Loucy (cell line): ENCODE measurements around the gene HTD2.

Source experiments
- H2AFZ ChIP-seq: fragments of 200-600 bp; sonication (generic); 2 replicates; pipeline ENCODE4 v1.6.0; 2016; ENCODE audit warnings: antibody characterized with exemption, mild to moderate bottlenecking, low read length, moderate library complexity
- H3F3A ChIP-seq: fragments of 200-600 bp; 2 replicates; pipeline ENCODE4 v1.6.0; 2016; ENCODE audit warnings: antibody characterized with exemption, low read depth, mild to moderate bottlenecking
- H3K27me3 ChIP-seq: fragments of 200-600 bp; sonication (generic); 2 replicates; pipeline ENCODE4 v1.6.1; 2014; ENCODE audit warnings: low read length, mild to moderate bottlenecking; ENCODE audit not compliant: insufficient read depth, poor library complexity, severe bottlenecking
- H3K36me3 ChIP-seq: fragments of 200-600 bp; sonication (generic); 2 replicates; pipeline ENCODE4 v1.6.1; 2016; ENCODE audit warnings: low read length; ENCODE audit not compliant: insufficient read depth
- H3K4me1 ChIP-seq: fragments of 200-600 bp; sonication (generic); 2 replicates; pipeline ENCODE4 v1.5.1; 2014; ENCODE audit warnings: low read length, mild to moderate bottlenecking; ENCODE audit not compliant: insufficient read depth, poor library complexity, severe bottlenecking
- H3K4me2 ChIP-seq: fragments of 200-600 bp; sonication (generic); 2 replicates; pipeline ENCODE4 v1.6.0; 2014; ENCODE audit warnings: antibody characterized with exemption, low read length, low read depth, mild to moderate bottlenecking; ENCODE audit not compliant: poor library complexity, severe bottlenecking
- H3K4me3 ChIP-seq: fragments of 200-600 bp; sonication (generic); 2 replicates; pipeline ENCODE4 v1.5.1; 2014; ENCODE audit warnings: low read length, mild to moderate bottlenecking, mixed read lengths; ENCODE audit not compliant: poor library complexity, severe bottlenecking
- H3K79me2 ChIP-seq: fragments of 200-600 bp; sonication (generic); 2 replicates; pipeline ENCODE4 v1.6.1; 2014; ENCODE audit warnings: low read length; ENCODE audit not compliant: insufficient read depth
- H3K9ac ChIP-seq: fragments of 200-600 bp; sonication (generic); 2 replicates; pipeline ENCODE4 v1.6.0; 2014; ENCODE audit warnings: mild to moderate bottlenecking, low read depth, low read length, moderate library complexity; ENCODE audit not compliant: poor library complexity, severe bottlenecking
- H3K9me2 ChIP-seq: fragments of 200-600 bp; sonication (generic); replicated peaks from 2 replicates; pipeline ENCODE4 v1.6.1; 2016; ENCODE audit warnings: low read depth, low read length, mixed read lengths
- H3K9me3 ChIP-seq: fragments of 200-600 bp; sonication (generic); 2 replicates; pipeline ENCODE4 v1.6.1; 2014; ENCODE audit warnings: mild to moderate bottlenecking, antibody characterized with exemption, low read length, low read depth; ENCODE audit not compliant: insufficient read depth
- H4K20me1 ChIP-seq: fragments of 200-600 bp; sonication (generic); 2 replicates; pipeline ENCODE4 v1.6.0; 2014; ENCODE audit warnings: antibody characterized with exemption, low read length, mild to moderate bottlenecking; ENCODE audit not compliant: insufficient read depth, poor library complexity, severe bottlenecking
- CTCF ChIP-seq: fragments of 200-600 bp; sonication (generic); conservative IDR thresholded peaks from 2 replicates; pipeline ENCODE4 v1.5.1; 2014; ENCODE audit warnings: mild to moderate bottlenecking, antibody characterized with exemption, low read length
- EZH2phosphoT487 ChIP-seq: fragments of 200-600 bp; IDR thresholded peaks from 2 replicates; pipeline ENCODE4 v1.6.1; 2018; ENCODE audit warnings: antibody characterized with exemption, mild to moderate bottlenecking, moderate library complexity, borderline replicate concordance

The HTD2 gene

GRCh38 chr3:58352626-58353025 lies 46.3 kb downstream of the HTD2 start:
- no peak overlapping the region for H2AFZ ChIP-seq
- no peaks in the 10 kb centered on the region for H3K27me3 ChIP-seq
- no peaks in the 10 kb centered on the region for H4K20me1 ChIP-seq
- peaks cover 84% of the 10 kb centered on the region for H3K79me2 ChIP-seq
- H3K4me1 ChIP-seq, result peaks cover 96% of the 10 kb centered on the region
- H3K9me2 ChIP-seq, result no peaks in the 10 kb centered on the region
- TF ChIP-seq CTCF, result no peak
- no peak for TF ChIP-seq EZH2phosphoT487
- peaks cover 6% of the 10 kb centered on the region; the same call in 1 of the 2 replicates for H3K36me3 ChIP-seq
- peak overlapping the region; percentile 74 for H3K4me2 ChIP-seq
- H3K9ac ChIP-seq, result peak overlapping the region; percentile 84
- peaks cover 15% of the 10 kb centered on the region; the same call in 1 of the 2 replicates for H3F3A ChIP-seq
- no peaks in the 10 kb centered on the region for H3K9me3 ChIP-seq
- H3K4me3 ChIP-seq, result peak overlapping the region; percentile 47

- Histone ChIP-seq H3K4me1 (peaks cover 91% of the 10 kb centered on the region), H3K36me3 (no peaks in the 10 kb centered on the region), H3K4me3 (peak overlapping the region; percentile 67), H3K4me2 (peak overlapping the region; percentile 74), H3K9me3 (no peaks in the 10 kb centered on the region), H3K79me2 (peaks cover 84% of the 10 kb centered on the region), H3F3A (peaks cover 15% of the 10 kb centered on the region; the same call in 1 of the 2 replicates), H4K20me1 (no peaks in the 10 kb centered on the region), H3K9me2 (no peaks in the 10 kb centered on the region), H3K27me3 (no peaks in the 10 kb centered on the region), H2AFZ (no peak overlapping the region), H3K9ac (peak overlapping the region; percentile 84)
- TF ChIP-seq EZH2phosphoT487 (no peak), CTCF (peak; percentile 38)
These were observed 47.6 kb downstream of the HTD2 start for GRCh38 chr3:58353722-58354553.

- Histone ChIP-seq H3K4me1 (peaks cover 79% of the 10 kb centered on the region), H3K36me3 (no peaks in the 10 kb centered on the region), H2AFZ (no peak overlapping the region), H3K9me3 (no peaks in the 10 kb centered on the region), H3K9me2 (no peaks in the 10 kb centered on the region), H3K4me3 (no peak overlapping the region), H3F3A (peaks cover 8% of the 10 kb centered on the region; the same call in 1 of the 2 replicates), H4K20me1 (no peaks in the 10 kb centered on the region), H3K9ac (peak overlapping the region; percentile 84), H3K27me3 (no peaks in the 10 kb centered on the region), H3K4me2 (peak overlapping the region; percentile 74), H3K79me2 (peaks cover 94% of the 10 kb centered on the region)
- TF ChIP-seq CTCF (no peak), EZH2phosphoT487 (no peak)
These were observed 48.9 kb downstream of the HTD2 start for GRCh38 chr3:58355179-58355578.
